HT-29 (cell line): ENCODE measurements around the gene STEAP3. TPM values are rescaled to one million over a fixed set of nuclear protein-coding genes. Genes with fewer than 3 reads are reported as not detected.

ENCODE experiments used
- DNase-seq: peaks from one replicate; pipeline ENCODE4 v3.0.0-alpha.2; 2015; ENCODE audit warnings: low spot score
- total RNA-seq: library from RNA; depleted of rRNA; stranded (reverse); fragments of >200 nt; shearing (Covaris generic); gene quantifications from 2 replicates; pipeline ENCODE4 v1.2.3, GENCODE V29; 2014

The STEAP3 gene
- total RNA-seq, 1 experiment from 2014 or later = 9.3 TPM

DNA sequence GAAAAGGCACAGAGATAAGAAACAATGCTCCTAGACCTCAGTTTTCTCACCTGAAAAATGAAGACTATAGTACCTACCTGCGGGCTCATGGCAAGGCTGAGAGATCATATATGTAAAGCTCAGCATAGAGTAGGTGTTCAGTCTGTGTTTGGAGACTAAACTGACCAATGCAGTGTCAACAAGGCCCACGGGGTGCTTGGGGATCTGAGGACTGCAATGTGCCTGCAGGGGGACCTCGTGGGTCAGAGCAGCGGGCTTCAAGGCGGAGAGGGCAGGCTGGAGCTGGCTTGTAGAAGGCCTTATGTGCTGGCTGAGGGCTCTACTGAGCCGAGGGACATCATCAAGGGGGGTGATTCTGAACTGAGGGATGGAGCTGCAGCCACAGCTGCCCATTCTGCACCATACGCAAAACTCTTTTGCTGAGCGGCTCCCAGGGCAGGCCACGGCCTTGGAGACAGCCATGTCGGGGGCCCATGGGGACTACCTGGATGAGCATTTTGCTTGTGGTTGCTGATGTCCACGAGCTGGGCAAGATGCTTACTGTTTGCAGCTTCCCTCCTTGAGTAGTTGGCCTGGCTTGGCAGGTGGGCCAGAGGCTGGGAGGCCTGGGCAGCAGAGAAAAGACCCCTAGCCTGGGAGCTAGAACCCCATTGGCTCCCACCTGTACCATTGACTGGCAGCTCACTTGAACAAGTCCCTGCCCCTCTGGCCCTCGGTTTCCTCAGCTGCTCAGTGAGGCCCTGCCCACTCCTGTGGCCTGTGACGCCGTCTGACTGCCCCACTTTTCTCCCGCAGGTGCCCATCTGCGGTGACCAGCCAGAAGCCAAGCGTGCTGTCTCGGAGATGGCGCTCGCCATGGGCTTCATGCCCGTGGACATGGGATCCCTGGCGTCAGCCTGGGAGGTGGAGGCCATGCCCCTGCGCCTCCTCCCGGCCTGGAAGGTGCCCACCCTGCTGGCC, 23.5 kb downstream of the STEAP3 start:
- no peak for DNase-seq

DNA sequence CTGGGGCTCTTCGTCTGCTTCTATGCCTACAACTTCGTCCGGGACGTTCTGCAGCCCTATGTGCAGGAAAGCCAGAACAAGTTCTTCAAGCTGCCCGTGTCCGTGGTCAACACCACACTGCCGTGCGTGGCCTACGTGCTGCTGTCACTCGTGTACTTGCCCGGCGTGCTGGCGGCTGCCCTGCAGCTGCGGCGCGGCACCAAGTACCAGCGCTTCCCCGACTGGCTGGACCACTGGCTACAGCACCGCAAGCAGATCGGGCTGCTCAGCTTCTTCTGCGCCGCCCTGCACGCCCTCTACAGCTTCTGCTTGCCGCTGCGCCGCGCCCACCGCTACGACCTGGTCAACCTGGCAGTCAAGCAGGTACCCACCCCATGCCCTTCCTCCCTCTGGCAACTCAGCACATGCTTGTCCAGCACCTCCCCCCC, 24.2 kb downstream of the STEAP3 start:
- no peak for DNase-seq

DNA sequence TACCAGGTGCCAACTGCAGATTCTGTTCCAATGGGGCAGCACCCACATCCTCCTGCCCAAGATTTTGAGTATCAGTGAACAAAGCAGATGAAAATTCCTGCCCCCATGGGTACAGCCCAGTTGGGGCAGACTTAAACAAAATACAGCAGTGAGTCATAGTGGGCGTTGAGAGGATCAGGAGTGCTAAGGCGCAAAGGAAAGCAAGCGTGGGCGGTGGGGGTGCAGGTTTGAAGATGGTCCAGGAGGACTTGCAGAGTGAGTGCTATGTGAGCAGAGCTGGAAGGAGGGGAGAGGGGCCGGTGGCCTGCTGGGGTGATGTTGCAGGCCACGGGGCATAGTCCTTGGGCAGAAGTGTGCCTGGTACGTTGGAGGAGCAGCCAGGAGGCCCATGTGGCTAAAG, 24.7 kb downstream of the STEAP3 start:
- DNase-seq = no peak

DNA sequence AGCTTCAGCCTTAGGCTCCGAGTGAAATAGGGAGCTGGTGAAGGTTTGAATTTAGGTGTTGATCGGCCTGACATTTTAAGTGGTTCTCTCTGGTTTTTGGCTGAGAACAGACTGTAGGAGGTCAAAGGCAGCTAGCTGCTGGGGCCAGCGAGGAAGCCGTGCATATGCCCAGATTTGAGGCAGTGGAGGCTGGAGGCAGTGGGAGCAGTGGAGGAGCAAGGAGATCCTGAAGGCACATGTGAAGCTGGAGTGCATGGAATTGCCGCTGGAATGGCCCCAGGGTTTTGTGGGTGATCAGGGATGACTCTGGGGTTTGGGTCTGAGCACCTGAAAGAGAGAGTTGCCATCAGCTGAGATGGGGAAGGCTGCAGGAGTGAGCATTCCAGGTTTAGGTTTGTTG, 25.1 kb downstream of the STEAP3 start:
- no peak for DNase-seq

DNA sequence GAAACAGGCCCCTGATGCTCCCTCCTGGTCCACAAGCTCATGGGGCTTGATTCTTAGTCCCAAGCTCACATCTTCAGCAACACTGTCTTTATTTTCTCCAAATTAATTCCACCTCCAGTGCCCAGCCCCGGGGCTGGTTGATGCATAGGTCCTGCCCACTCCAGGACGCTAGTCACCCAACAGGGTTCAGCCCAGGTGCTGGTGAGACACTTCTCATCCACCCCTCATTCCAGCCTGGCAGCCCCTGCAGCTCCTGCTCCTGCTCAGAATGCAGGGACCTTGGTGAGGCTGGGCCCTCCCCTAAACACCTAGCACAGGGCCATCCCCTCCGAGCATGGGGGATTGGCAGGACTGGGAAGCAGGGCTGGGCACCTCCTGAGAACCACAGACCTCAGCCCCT, 25.7 kb downstream of the STEAP3 start:
- no peak for DNase-seq

DNA sequence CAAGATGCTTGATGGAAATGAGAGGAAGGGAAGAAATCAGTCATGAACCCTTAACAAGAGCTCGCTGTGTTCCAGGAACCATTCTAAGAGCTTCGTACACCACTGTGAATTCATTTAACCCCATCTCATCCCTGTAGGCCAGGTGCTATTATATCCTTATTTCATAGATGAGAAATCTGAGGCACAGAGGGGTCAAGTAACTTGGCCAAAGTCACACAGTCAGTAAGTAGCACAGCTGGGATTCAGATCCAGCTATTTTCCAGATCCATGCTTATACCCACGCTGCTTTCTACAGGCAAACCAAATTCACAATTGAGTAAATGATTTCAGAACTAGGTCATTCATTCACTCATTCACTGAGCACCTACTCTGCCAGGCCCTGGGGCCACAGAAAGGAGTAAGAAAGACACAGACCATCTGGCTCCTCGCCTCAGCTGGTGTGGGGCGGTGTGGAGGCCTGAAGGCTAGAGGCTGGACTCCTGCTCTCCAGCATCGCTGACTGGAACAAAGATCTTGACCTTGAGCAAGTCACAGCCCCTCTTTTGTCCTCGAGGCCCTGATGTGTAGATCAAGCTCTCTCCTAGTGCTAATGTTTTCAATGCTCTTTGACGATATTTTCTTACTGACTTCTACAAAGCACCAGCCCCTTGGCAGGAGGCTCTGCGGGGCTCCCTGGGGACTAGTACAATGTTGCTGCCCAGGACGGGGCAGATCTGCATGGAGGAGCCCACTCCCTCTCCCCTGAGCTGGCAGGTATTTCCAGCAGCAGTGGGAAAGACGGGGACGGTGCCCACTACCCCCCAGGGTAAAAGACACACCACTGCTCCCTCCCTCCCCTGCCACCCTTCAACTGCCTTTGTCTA, 26.5 kb downstream of the STEAP3 start:
- no peak for DNase-seq

DNA sequence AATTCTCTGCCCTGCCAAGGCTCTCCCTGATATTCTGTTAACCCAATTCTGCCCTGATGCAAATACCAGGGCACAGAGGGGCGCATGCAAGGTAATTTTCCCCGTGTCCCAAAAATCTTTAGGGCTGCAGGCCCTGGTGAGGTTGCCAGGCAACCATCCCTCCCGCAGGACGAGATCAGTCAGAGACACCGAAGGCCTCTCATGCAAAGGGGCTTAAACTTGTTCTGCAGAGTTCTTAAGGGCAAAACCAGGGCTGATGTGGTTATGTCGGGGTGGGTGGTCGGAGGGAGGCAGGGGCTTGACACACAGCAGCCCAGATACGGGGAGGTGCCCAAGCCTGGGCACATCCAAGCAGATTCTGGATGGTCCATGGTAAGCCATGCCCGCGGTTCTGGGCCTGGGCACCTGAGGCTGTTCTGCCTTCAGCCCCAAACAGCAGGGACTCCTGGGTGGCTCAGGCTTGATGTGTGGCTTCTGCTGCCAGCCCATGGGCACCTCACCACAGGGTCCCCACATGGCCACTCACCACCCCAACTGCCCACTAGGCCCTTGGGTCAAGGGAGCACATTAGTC, 27.2 kb downstream of the STEAP3 start:
- no peak for DNase-seq

DNA sequence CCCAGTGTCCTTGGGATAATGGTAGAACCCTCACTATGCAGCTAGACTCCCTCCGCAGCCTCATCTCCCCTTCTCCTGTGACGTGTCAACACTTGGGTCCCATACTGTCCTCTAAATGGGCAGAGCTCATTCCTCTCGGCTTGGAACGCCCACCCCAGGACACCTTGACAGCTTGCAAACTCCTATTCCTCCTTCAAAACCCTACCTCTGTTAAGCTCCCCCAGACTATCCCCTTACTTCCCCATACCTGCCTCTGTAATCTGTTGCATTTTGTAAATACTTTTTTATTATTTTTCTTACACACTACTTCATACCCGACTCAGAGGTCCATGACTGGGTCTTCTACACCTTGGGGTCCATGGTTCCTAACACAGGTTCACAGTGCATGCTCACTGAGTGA, 28.0 kb downstream of the STEAP3 start:
- DNase-seq = no peak

DNA sequence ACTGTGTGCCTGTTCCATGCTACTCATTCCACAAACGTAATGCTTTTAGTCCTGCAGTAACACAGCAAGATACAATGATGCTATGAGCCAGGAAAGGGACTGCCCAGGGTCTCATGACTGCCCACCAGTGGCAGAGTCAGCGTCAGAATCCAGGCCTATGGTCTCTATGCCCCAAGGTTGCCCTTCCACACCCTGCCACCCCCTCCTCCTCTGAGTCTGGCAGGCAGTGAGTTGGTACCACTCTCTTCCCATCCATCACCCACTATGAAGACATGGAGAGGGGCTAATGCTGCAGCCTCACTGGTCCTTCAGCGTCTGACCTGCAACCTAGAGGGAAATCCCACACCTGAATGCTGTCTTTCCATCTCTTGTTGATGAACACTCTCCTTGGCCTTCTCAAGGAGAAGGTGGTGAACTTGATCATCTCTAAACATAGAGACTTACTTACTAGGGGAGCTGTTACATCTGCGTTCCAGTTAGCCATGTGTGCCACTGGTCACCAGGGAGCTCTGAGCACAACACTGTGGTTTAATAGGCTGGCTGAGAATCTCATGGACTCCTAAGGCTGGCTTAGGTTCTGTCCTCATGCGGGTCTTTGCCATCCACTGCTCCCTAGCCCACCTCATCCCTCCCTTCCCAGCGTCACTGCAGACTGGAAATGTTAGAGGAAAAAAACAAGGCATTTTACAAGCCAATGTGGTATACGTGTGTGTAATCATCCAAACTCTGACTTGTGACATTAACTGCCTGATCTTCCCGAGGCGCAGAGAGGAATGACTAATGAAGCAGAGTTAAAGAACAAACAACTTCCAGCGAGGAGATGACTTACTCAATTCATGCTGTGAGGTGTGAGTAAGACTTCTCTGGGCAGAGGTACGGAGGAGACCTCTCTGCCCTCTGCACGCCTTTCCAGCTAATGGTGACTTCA, 28.8 kb downstream of the STEAP3 start:
- peak; percentile 48 for DNase-seq

DNA sequence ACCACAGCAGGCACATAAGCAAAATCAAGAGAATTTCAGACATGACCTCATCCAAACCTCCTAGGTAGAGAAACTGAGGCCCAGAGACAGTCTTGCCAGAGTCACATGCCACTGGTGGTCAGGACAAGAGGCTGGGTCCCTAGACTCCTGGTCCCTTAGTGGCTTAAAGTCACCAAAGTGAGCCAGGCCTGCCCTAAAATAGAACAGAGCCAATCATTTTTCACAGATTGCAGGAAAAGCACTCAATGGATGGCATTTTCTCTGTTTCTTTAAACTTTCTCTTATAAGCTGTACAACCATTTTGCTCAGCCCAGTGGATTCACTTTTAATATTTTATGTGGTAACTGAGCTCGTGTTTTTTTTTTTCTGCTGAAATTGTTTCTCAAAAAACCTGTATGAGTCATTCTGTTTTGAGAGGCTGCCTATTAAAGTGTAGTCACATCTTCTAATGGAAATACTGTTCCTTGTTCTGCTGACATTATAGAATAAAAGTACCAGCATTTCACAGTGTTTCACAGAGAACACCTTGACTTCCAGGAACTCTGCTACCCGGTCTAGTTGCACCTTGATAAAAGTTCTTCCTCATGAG, 29.6 kb downstream of the STEAP3 start:
- no peak for DNase-seq

DNA sequence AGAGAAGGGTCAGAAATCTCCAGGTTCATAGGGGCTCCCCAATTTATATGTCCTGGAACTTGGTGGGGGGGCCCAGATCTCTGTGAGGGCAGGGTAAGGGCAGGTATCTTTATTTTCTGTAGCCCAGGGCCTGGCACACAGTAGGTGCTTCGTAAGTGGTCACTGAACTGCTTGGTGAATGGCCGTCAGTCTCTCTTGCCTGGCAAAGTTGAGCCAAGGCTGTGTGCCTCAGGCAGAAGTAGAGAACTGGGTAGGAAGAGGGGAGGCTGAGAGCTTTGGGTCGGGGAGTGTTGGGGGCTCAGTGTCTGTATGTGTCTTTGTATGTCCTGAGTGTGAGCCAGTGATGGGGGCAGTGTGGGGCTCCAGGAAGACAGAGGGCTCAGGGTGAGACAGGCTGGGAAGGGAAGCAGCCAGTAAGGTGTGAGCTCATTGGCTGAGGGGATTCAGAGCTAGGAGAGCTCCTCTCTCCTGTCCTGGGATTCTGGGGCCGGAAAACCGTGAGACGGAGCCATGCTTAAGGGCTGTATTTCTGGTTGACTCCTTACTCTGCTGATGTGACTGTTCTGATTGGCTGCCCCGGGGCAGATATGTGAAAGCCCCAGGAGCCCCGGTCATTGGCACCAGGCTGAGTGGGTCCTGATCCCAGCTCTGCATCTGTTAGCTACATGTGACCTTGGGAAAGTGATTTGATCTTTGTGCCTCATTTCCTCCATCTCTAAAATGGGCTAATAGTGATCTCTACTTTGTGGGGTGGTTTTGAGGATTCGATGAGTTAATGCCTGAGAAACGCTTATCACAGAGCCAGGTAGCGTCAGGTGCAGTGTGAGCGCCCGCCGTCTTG, 30.3 kb downstream of the STEAP3 start:
- DNase-seq = no peak

DNA sequence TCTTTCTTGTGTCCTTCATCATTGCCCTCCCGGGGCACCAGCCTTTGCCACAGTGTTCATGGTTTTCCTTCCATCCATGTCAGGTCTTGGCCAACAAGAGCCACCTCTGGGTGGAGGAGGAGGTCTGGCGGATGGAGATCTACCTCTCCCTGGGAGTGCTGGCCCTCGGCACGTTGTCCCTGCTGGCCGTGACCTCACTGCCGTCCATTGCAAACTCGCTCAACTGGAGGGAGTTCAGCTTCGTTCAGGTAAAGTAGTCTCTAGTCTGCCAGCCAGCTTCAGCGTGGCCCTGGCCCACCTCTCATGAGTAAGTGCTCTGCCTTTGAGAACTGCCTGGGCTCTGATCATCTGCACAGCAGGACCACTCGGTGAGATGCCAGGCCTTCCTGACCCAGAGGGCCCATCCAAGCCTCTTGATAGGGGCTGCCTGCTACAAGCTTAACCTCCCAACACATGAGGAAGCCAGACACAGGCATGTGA, 31.0 kb downstream of the STEAP3 start:
- DNase-seq = no peak

DNA sequence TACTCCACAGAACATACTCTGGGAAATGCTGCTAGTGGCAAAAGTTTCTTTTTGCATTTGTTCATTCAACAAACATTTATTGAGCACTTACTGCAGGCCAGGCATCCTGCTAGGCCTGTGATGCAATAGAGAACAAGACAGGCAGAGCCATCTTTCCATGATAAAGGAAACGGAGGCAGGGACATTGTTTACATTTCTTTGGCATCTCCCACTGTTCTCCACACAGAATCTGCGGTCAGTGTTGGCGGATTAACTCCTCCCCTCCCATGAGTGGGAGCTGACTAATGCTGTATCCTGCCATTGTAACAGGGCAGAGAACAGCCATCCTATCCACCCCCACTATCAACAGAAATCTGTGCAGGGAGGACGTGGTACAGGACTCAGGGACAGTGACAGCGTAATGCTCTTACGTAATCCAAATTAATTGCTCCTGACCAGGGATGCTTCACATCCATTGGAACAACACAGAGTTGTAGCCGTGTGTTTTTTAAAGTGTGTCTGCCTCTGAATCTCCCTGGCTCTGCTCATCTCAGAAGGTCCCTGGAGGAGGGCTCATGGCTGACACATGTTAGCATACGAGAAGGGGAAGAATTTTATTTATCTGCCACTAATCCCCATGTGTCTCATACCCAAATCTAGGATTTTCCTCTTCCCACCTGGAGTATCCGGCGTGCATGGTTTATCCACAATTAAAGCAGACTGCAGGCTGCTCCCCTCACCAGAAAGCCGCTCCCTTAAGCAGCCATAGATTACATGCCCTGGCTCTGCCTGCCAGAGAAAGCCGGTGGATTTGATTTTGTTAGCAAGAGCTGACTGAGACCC, 32.3 kb downstream of the STEAP3 start:
- peak; percentile 15 for DNase-seq

DNA sequence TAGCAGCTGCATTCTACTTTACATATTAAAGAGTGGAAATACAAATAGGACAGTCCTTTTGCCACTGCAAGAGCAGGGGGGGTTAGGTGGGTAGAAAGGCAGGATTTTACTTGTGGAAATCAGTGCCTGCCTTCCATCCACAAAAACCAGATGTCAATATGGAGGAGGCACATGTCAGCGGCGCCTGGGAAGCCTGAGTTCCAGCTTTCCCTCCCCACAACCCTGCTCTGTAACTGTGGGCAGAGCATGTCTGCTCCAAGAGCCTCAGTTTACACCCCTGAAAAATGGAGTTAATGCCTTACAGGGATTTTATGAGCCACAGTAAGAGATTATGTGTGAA, 32.9 kb downstream of the STEAP3 start:
- no peak for DNase-seq

DNA sequence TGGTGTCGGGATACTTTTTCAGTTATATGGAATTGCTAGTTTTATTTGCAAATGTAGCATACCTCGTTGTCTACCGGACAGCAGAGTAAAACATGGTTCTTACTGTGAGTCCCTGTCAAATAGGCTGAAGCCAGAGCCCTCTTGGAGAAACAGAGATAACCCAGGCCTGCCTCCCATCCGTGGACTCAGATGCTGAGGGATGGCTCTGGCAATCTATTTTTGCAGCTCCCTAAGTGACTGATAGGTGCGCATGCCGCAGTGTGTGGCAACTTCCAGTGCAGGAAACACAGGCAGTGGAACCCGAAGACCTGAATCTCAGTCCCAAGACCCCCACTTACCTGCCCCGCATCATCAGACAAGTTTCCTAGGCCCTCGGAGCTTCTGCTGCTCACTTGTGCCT, 33.6 kb downstream of the STEAP3 start:
- no peak for DNase-seq

DNA sequence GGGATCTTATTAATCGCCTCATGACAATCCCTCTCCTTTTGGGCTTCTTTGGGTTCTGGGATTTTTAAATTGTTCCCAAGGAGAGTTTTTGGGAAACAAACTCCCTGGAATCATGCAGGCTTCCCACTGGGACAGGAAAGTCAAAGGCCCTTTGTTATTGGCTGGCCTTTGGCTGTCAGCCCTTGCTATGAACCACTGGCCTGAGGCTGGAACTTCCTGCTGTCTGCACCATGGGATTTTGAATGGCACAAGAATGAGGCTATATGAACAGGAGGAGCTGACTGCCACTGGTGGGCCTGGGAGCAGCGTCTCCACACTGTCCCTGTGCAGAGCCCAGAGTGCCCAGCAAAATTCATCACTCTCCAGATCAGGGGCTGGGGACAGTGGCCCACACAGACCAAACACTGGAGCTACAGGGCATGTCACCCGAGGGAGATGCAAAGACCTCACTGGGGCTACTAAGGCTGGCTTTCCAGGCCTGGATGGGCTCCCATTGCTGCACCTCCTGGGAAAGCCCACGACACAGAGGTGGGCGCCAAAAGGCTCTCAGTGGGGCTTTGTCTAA, 35.7 kb downstream of the STEAP3 start:
- no peak for DNase-seq

DNA sequence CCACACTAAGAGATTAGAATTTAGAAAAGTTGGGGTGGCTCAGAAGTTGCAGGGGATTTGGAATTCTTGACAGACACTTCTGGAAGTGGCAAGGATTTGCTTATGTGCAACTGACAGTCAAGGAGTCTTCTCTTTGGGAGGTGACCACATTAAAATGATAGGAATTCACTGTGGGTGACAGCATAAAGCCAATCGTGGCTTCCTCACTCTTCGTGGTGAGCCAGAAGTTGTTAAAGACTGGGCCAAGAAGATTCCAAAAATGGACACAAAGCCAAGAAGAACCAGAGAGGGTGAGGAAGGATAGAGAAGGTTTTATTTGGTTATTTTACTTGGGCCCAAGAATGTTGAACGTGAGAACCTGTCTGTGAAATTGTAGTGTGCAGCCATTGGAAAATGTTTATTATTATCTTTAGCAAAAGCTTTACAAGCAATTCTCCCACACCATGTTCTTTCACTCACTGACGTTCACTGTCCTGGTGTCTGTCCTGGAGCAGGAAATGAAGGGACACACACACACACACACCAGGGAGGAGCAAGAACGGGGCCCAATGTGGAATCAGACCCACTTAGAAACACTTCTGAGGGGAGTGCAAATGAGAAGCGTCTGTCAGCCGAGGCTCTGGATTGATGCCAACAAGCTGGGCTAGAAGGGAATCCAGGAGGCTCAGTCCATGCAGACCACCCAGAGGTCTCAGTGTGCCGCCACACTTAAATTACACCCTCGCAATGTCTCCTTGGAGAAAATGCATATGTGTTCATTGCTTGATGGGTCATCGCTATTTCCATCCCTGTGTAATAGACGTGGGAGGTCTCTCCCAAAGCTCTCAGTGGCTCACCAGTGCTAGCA, 37.2 kb downstream of the STEAP3 start:
- no peak for DNase-seq
